ENCODE data around the gene INTS1.

GRCh38 chr7:1525409-1525808 is 21.2 kb upstream of the INTS1 start:
- no peak for TF ChIP-seq POLR2AphosphoS5 (IDR thresholded peaks at IDR 0.05; ENCODE audit: low read depth, low read length)
- no peak for TF ChIP-seq REST (IDR thresholded peaks at IDR 0.05; ENCODE audit: insufficient read depth in 1 of 2, low read depth in 2 of 2, low read length in 2 of 2)
- no peak for TF ChIP-seq TAF1 (IDR thresholded peaks at IDR 0.05; ENCODE audit: borderline replicate concordance, insufficient read depth, low read length)

Measured in PFSK-1 (cell line).